IPS-18a (cell line): ENCODE data around the gene STXBP4.
A peak's percentile ranks its signal among the peaks of the same experiment; 100 is the strongest.

Experiments
- H3K27ac ChIP-seq: one replicate; pipeline ENCODE4 v1.5.1; 2013; ENCODE audit warnings: low read length
- H3K27me3 ChIP-seq: one replicate; pipeline ENCODE4 v1.6.1; 2013; ENCODE audit warnings: mild to moderate bottlenecking, low read length; ENCODE audit not compliant: control insufficient read depth, insufficient read depth
- H3K36me3 ChIP-seq: one replicate; pipeline ENCODE4 v1.6.1; 2013; ENCODE audit warnings: low read depth, low read length; ENCODE audit not compliant: control insufficient read depth
- H3K4me1 ChIP-seq: one replicate; pipeline ENCODE4 v1.6.1; 2013; ENCODE audit warnings: low read depth, low read length; ENCODE audit not compliant: control insufficient read depth
- H3K4me3 ChIP-seq: one replicate; pipeline ENCODE4 v1.5.1; 2013; ENCODE audit warnings: low read length
- H3K9ac ChIP-seq: one replicate; pipeline ENCODE4 v1.6.1; 2013; ENCODE audit warnings: mild to moderate bottlenecking, low read length, moderate library complexity
- H3K9me3 ChIP-seq: one replicate; pipeline ENCODE4 v1.6.1; 2013; ENCODE audit warnings: low read depth, low read length; ENCODE audit not compliant: control insufficient read depth

STXBP4 gene

GRCh38 chr17:54968262-54968987 is at the start of gene STXBP4, which contains the start of gene COX11:
Gene STXBP4 (plus strand): TSS chr17:54968765. CDS start chr17:54986220, 17,455 bp downstream.
Gene COX11 (minus strand): TSS chr17:54968654. CDS start chr17:54968646, 8 bp downstream.
- Histone ChIP-seq H3K36me3 (peaks cover 20% of the 10 kb centered on the region), H3K4me3 (peak within 1 kb of the TSS; percentile 80), H3K9ac (peak within 1 kb of the TSS; percentile 90), H3K27me3 (no peaks in the 10 kb centered on the region), H3K27ac (peak within 1 kb of the TSS; percentile 67), H3K4me1 (peaks cover 10% of the 10 kb centered on the region), H3K9me3 (no peaks in the 10 kb centered on the region)

GRCh38 chr17:54919425-54919824 is 49.1 kb upstream of the STXBP4 start:
- peaks cover 22% of the 10 kb centered on the region for H3K4me1 ChIP-seq
- H3K9me3 ChIP-seq, result peaks cover 6% of the 10 kb centered on the region
- H3K27me3 ChIP-seq, result no peaks in the 10 kb centered on the region
- no peak overlapping the region for H3K9ac ChIP-seq
- no peak overlapping the region for H3K4me3 ChIP-seq
- H3K36me3 ChIP-seq, result peaks cover 59% of the 10 kb centered on the region
- peak overlapping the region; percentile 51 for H3K27ac ChIP-seq

- Histone ChIP-seq H3K9ac (no peak overlapping the region), H3K4me1 (peaks cover 22% of the 10 kb centered on the region), H3K27me3 (no peaks in the 10 kb centered on the region), H3K27ac (no peak overlapping the region), H3K4me3 (no peak overlapping the region), H3K36me3 (peaks cover 59% of the 10 kb centered on the region), H3K9me3 (peaks cover 6% of the 10 kb centered on the region)
Observed at GRCh38 chr17:54920819-54921218, 47.7 kb upstream of the STXBP4 start.

GRCh38 chr17:54924405-54924804 is 44.2 kb upstream of the STXBP4 start:
- no peaks in the 10 kb centered on the region for H3K27me3 ChIP-seq
- H3K4me3 ChIP-seq, result no peak overlapping the region
- H3K9ac ChIP-seq, result no peak overlapping the region
- H3K27ac ChIP-seq, result no peak overlapping the region
- H3K9me3 ChIP-seq, result no peaks in the 10 kb centered on the region
- peaks cover 65% of the 10 kb centered on the region for H3K36me3 ChIP-seq
- peaks cover 8% of the 10 kb centered on the region for H3K4me1 ChIP-seq

- Histone ChIP-seq H3K9me3 (no peaks in the 10 kb centered on the region), H3K27ac (no peak overlapping the region), H3K9ac (no peak overlapping the region), H3K4me3 (no peak overlapping the region), H3K4me1 (no peaks in the 10 kb centered on the region), H3K36me3 (peaks cover 82% of the 10 kb centered on the region), H3K27me3 (no peaks in the 10 kb centered on the region)
Observed at GRCh38 chr17:54927525-54927924, 41.0 kb upstream of the STXBP4 start.

- H3K36me3 ChIP-seq, result peaks cover 89% of the 10 kb centered on the region
- H3K27ac ChIP-seq, result no peak overlapping the region
- no peaks in the 10 kb centered on the region for H3K9me3 ChIP-seq
- no peak overlapping the region for H3K4me3 ChIP-seq
- no peaks in the 10 kb centered on the region for H3K27me3 ChIP-seq
- H3K4me1 ChIP-seq, result no peaks in the 10 kb centered on the region
- H3K9ac ChIP-seq, result no peak overlapping the region
Observed at GRCh38 chr17:54932711-54933110, 35.9 kb upstream of the STXBP4 start.

- Histone ChIP-seq H3K27ac (no peak overlapping the region), H3K9me3 (no peaks in the 10 kb centered on the region)
Observed at GRCh38 chr17:54933921-54934320, 34.6 kb upstream of the STXBP4 start.

GRCh38 chr17:54935471-54935870 is 33.1 kb upstream of the STXBP4 start:
- Histone ChIP-seq H3K27ac (no peak overlapping the region), H3K36me3 (peaks cover 89% of the 10 kb centered on the region), H3K4me3 (no peak overlapping the region), H3K9me3 (no peaks in the 10 kb centered on the region), H3K4me1 (no peaks in the 10 kb centered on the region), H3K27me3 (no peaks in the 10 kb centered on the region), H3K9ac (no peak overlapping the region)

More at GRCh38 chr17:54933921-54934320, 34.6 kb upstream of the STXBP4 start:
- Histone ChIP-seq H3K9ac (no peak overlapping the region), H3K4me1 (no peaks in the 10 kb centered on the region), H3K27me3 (no peaks in the 10 kb centered on the region), H3K4me3 (no peak overlapping the region), H3K36me3 (peaks cover 88% of the 10 kb centered on the region)

GRCh38 chr17:54937018-54937417 is 31.5 kb upstream of the STXBP4 start:
- no peaks in the 10 kb centered on the region for H3K4me1 ChIP-seq
- no peaks in the 10 kb centered on the region for H3K9me3 ChIP-seq
- no peak overlapping the region for H3K9ac ChIP-seq
- peaks cover 91% of the 10 kb centered on the region for H3K36me3 ChIP-seq
- H3K27ac ChIP-seq, result no peak overlapping the region
- no peak overlapping the region for H3K4me3 ChIP-seq
- H3K27me3 ChIP-seq, result no peaks in the 10 kb centered on the region

- Histone ChIP-seq H3K4me1 (no peaks in the 10 kb centered on the region), H3K27ac (no peak overlapping the region), H3K9me3 (no peaks in the 10 kb centered on the region), H3K4me3 (no peak overlapping the region), H3K9ac (no peak overlapping the region), H3K27me3 (no peaks in the 10 kb centered on the region), H3K36me3 (peaks cover 91% of the 10 kb centered on the region)
Observed at GRCh38 chr17:54937426-54937825, 31.1 kb upstream of the STXBP4 start.

GRCh38 chr17:54941285-54941684 is 27.3 kb upstream of the STXBP4 start:
- Histone ChIP-seq H3K4me3 (no peak overlapping the region), H3K27ac (no peak overlapping the region), H3K27me3 (no peaks in the 10 kb centered on the region), H3K4me1 (no peaks in the 10 kb centered on the region), H3K36me3 (peaks cover 66% of the 10 kb centered on the region), H3K9ac (no peak overlapping the region), H3K9me3 (no peaks in the 10 kb centered on the region)

- Histone ChIP-seq H3K27me3 (no peaks in the 10 kb centered on the region), H3K27ac (no peak overlapping the region), H3K36me3 (peaks cover 59% of the 10 kb centered on the region), H3K9ac (no peak overlapping the region), H3K4me1 (no peaks in the 10 kb centered on the region), H3K9me3 (no peaks in the 10 kb centered on the region), H3K4me3 (no peak overlapping the region)
Observed at GRCh38 chr17:54944796-54945195, 23.8 kb upstream of the STXBP4 start.
